ENCODE results near the gene FBXL17.

The FBXL17 gene

DNA sequence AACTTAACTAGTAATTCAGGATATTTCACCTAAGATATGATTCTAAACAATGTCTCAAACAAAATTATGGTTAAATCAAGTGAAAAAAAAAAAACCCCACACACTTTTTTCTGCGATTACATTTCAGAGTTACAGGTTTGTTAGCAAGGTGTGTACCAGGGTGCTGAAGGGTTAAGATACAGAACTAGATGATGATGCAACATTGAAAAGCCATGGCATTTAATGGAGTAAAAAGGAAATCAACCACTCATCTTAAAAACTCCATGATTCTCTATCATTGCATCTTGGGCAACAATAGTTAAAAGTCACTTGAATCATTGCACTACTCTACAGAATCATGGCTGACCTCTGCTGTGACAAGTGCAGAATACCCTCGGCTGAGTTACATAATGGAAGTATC, 440.9 kb downstream of the FBXL17 start:
- no peak for DNase-seq

- no peak for DNase-seq
These were observed 444.1 kb downstream of the FBXL17 start for GRCh38 chr5:107937651-107938355.

DNA sequence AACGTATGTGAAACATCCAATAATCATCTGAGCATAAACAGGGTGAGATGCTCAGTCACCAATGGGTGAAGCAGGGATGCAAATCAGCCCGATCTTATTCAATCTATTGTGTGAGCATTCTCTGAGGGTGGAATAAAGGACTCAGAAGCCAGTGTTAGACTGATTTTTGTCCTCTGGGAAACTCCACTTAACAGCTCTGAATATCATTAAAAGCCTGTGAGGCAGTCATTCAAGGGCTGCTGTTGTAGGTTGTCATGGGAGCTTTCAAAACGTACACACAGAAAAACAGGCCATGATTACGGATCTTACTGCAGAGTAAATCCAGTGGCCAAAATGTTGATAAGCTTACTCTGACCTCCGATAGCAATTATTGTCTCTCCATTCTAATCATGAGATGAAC, 444.7 kb downstream of the FBXL17 start:
- no peak for DNase-seq

- no peak for DNase-seq
These were observed 445.4 kb downstream of the FBXL17 start for GRCh38 chr5:107936515-107936914.

DNA sequence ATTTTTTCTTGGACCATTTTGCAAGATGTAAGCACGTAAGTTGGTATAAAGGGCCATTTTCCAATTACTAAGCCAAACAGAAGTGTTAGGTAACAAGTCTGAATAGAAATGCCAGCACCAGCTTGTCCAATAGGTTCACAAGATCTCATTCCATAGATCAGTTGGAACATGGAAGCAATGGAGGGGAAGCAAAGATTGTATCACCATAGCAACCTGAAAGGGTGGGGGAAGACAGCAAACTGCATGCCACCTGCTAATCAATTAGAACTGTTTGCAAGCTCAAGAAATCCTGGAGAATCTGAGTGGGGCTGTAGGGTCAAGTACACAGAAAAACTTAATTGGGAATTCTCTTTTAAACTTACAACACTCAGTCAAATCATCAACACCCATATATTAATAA, 446.3 kb downstream of the FBXL17 start:
- DNase-seq, result no peak

- DNase-seq, result no peak
These were observed 448.6 kb downstream of the FBXL17 start for GRCh38 chr5:107933326-107933725.

DNA sequence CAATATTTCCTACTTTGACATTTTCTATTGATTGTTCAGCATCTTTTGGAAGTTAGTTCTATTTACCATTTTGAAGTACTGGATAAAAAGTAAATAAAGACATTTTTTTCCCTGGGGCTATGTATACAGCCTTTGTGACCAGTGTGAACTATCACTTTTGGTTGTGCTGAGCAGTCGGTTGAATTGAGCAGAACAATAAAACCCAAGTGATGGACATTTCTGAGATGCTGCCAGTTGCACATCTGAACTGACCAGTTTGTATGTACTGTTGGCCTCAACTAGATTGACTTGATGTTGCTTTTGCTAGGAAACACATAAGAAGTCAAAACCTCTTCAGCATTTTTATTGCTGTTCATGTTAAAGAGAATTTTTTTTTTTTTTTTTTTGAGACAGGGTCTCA, 451.0 kb downstream of the FBXL17 start:
- no peak for DNase-seq

DNA sequence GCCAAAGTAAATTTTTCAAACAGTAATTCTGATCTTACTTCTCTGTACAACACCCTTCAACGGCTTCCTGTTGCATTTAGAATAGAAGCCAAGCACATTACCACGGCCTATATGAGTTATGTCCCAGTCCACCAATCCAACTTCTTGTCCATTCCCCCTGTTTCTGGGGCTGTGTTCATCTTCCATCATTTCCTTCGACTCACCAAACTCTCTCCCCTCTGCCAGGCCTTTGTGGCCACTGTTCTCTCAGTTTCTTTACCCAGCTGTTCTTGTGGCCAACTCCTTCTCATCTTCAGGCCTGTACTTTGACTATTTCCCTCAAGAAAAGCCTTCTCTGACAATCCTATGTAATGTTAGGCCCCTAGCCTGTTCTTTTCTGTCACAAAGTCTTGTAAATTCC, 451.8 kb downstream of the FBXL17 start:
- DNase-seq, result no peak

DNA sequence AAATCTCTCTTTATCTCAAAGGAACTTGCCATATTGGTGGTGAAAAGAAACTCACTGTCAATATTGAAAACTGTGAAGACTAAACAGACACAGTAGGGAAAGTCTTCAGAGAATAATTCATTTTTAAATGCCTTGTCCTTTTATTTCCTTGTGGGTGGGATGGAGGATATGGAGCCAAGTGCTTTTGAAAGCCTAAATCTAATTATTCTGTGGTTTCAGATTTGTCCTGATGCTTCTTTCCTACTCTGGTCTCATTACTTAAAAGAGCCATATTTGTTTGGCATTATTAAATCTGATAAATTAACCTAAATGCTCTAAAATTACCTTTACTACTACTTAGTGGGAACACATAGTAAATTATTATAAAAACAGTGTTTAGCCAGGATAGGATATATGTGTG, 452.8 kb downstream of the FBXL17 start:
- no peak for DNase-seq

DNA sequence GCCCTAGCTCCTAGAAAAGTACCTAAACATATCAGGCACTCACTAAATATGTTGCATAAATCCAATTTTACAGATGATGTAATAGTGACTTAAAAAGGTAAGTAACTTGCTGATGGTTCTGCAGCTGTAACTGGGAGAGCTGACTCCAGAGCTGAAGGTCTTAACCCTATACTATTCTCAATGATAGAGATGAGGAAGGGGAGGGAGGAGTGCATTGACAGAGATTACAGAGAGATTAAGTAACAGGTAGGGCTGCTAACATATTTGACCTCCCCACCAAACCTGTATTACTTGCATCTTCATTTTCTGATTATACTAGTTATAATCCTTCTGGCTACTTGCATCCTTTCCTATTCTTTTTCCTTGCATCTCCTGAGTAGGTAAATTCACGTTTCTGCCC, 455.8 kb downstream of the FBXL17 start:
- no peak for DNase-seq

GRCh38 chr5:107925200-107925599, 456.7 kb downstream of the FBXL17 start:
- no peak for DNase-seq

GRCh38 chr5:107919969-107920368, 461.9 kb downstream of the FBXL17 start:
- DNase-seq, result no peak

- DNase-seq, result no peak
These were observed 462.5 kb downstream of the FBXL17 start for GRCh38 chr5:107919361-107919760.

DNA sequence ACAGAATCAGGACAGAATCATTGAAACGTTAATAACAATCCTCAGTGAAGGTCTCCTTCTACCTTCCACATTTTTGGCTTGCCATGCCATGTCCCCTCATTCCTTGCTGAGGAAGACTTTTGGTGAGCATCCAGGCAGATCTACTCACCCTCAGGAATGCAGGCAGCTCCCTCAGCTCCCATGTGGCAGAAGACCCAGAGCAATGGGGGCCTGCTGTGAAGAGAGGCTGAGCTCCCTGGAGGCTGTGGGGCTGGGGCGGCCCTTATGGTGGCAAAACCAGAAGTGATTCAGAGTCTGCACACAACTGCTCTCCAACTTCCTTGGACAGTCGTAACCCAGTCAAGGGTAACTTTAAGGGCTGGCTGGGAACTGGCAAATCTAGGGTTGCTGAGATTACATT, 463.9 kb downstream of the FBXL17 start:
- DNase-seq, result no peak

DNA sequence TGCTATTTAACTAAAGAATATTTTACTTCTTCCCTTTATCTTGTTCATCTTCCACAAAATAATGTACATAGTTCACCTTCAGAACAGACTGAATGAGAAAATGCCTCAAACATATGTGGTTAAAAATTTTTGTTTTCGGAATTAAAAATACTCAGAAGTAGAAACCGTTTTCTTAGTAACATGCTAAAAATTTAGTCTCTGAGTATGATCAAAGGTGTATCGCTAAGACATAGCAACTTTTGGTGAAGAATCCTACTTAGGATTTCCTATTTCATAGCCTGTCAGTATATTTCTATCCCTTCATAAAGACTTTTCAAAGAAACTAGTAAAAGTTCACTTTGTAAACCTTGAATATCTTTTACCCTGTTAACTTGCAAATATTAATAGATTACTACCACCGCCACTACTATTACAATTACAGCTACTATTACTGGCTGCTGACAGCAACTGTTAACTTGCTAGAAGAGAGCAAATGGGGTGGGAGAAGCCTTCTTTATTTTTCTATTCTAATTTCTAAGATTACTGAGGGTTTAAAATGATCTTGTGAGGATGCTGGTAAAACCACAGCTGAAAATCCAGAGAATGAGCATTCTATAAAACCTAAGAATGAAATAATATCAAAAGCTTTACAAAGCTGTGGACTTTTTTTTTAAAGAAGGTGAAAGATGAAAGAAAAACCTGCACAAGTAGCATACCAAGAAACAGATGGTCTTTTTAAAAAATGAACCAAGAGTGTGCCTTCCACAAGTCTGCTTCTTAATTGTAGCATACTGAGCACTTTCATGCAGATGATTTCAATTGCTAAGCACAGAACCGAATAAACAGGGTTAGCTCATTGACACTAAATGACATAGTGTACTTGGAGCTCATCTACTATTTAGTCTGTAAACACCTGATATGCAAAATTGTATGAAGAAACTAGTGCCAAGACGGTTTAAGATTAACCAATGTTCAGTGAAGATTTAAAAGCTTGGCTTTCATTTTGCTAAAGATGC, 464.9 kb downstream of the FBXL17 start:
- DNase-seq, result no peak

GRCh38 chr5:107915176-107915812, 466.6 kb downstream of the FBXL17 start:
- DNase-seq, result no peak

GRCh38 chr5:107913494-107913893, 468.4 kb downstream of the FBXL17 start:
- no peak for DNase-seq

- no peak for DNase-seq
These were observed 481.2 kb downstream of the FBXL17 start for GRCh38 chr5:107900721-107901120.

GRCh38 chr5:107894361-107894760, 487.5 kb downstream of the FBXL17 start:
- DNase-seq, result no peak

- no peak for DNase-seq
These were observed 488.3 kb downstream of the FBXL17 start for GRCh38 chr5:107893642-107894041.

DNA sequence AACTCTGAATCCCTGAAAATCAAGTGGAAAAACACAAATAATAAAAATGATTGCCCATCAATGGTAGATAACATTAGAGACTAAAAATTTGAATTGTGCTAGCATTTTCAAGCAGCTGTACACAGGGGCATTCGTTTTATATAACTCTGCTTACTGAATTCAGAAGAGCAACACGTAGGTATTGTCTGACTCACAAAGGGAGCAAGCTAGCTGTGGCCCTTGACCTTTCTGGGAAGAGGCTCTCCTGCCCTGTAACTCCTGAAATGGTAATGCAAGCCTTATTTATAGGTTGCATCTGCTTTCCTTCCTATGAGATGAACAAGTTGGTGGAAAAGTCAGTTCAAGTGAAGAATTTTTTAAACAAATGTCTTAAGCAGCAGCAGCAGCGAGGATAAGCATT, 492.5 kb downstream of the FBXL17 start:
- DNase-seq, result no peak

DNA sequence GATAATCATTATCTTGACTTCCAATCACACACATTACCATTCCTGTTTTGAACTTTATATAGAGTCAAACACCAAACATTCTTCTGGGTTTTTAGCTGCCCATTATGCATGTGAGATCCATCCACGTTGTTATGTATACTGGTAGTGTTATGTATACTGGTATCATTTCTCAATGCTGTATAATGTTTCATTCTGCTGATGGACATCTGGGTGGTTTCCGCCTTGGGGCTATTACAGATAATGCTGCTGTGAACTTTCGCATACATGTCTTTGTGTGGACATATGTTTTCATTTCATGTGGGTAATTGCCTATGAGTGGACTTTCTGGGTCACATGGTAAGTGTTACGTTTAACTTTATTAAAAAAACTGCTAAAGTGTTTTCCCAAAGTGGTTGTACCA, 493.4 kb downstream of the FBXL17 start:
- DNase-seq, result no peak

- DNase-seq, result no peak
These were observed 494.5 kb downstream of the FBXL17 start for GRCh38 chr5:107887166-107887943.
